IPS DF 4.7 (cell line): ENCODE data around the gene GBP3.
"Not testable (repeated sequence)": the region's sequence is repeated elsewhere in the genome, so short reads cannot be mapped to it uniquely, and the experiment has no call there.

ENCODE experiments used
- DNase-seq: peaks from one replicate; pipeline ENCODE4 v3.0.0-alpha.2; 2013; ENCODE audit warnings: low spot score; ENCODE audit errors: extremely low read depth

Gene GBP3

GRCh38 chr1:89041119-89041641 lies 18.5 kb upstream of the GBP3 start:
- DNase-seq = no peak

GRCh38 chr1:89040315-89040626 lies 17.6 kb upstream of the GBP3 start:
- no peak for DNase-seq

- no peak for DNase-seq
These were observed 14.5 kb upstream of the GBP3 start for GRCh38 chr1:89037186-89037585.

- DNase-seq = no peak
These were observed 12.4 kb upstream of the GBP3 start for GRCh38 chr1:89035080-89035479.

GRCh38 chr1:89034004-89034403 lies 11.3 kb upstream of the GBP3 start:
- not testable (repeated sequence) for DNase-seq

GRCh38 chr1:89029051-89029450 lies 6.4 kb upstream of the GBP3 start:
- DNase-seq = not testable (repeated sequence)

GRCh38 chr1:89025928-89026327 lies 3.3 kb upstream of the GBP3 start:
- no peak for DNase-seq

- DNase-seq = no peak
These were observed 360 bp upstream of the GBP3 start for GRCh38 chr1:89023026-89023425.

- not testable (repeated sequence) for DNase-seq
These were observed 4.3 kb downstream of the GBP3 start for GRCh38 chr1:89018318-89018717.

- DNase-seq = no peak
These were observed 14.2 kb downstream of the GBP3 start for GRCh38 chr1:89008511-89008910.

GRCh38 chr1:89005286-89006151 lies 17.1 kb downstream of the GBP3 start:
- DNase-seq = no peak

GRCh38 chr1:89002176-89002575 lies 20.5 kb downstream of the GBP3 start:
- not testable (repeated sequence) for DNase-seq

- no peak for DNase-seq
These were observed 21.2 kb downstream of the GBP3 start for GRCh38 chr1:89001510-89001909.

GRCh38 chr1:88998716-88999115 lies 23.9 kb downstream of the GBP3 start:
- peak; percentile 46 for DNase-seq

GRCh38 chr1:88990426-88990825 lies 32.2 kb downstream of the GBP3 start:
- DNase-seq = no peak

- no peak for DNase-seq
These were observed 37.0 kb downstream of the GBP3 start for GRCh38 chr1:88985692-88986091.

- no peak for DNase-seq
These were observed 37.6 kb downstream of the GBP3 start for GRCh38 chr1:88985032-88985431.

GRCh38 chr1:88984569-88984968 lies 38.1 kb downstream of the GBP3 start:
- no peak for DNase-seq

- no peak for DNase-seq
These were observed 38.7 kb downstream of the GBP3 start for GRCh38 chr1:88983791-88984559.

GRCh38 chr1:88982055-88982454 lies 40.6 kb downstream of the GBP3 start:
- no peak for DNase-seq

GRCh38 chr1:88981506-88981905 lies 41.2 kb downstream of the GBP3 start:
- not testable (repeated sequence) for DNase-seq

- no peak for DNase-seq
These were observed 41.8 kb downstream of the GBP3 start for GRCh38 chr1:88980870-88981269.

GRCh38 chr1:88979749-88980116 lies 42.9 kb downstream of the GBP3 start:
- no peak for DNase-seq
